ENCODE measurements around the gene PSEN2. TPM values are rescaled to one million over a fixed set of nuclear protein-coding genes. Genes with fewer than 3 reads are reported as not detected.

Gene PSEN2
- total and polyA plus RNA-seq, 9 of the 15 experiments (the other 6 are each of a cell fraction or from before 2014, with no cell fraction given): 2.3 to 21.5 (median 13.7) TPM

DNA sequence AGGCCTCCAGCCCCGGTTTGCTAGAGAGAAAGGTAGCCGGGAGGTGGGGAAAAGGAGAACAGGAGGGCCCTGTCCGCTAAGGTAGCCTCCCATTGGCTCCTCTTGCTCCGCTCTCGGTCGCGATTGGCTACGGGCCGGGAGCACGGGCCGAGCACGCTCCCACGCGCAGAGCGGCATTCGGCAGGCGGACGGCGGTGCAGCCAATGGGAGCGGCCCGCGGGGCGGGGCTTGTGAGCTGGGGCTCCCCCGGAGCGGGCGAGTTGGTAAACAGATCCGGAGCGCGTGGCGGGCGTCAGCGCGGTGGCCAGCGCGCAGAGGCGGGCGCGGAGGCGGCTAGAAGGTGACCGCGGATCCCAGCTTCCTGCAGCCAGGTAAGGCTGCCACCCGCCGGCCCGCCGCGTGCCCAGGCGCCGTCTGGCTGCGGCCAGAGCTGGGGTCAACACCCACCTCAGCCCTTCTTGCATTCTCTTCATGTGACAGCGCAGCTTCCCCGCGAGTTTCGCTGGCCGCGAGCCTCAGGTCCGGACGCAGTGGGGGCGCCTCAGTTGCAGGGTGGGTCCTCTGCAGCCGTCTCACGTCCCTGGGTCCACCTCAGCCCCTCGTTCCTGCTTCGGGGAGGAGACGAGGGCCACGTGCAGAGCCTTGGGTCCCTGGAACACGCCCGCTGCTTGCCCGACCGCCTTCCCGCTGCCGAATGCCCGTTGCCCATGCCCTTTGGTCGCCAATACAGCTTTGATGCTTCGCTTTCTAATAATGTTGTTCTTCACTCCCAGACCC is 69.8 kb downstream of the PSEN2 start, which contains the start of gene COQ8A (continued):
- TF ChIP-seq, protein P1, sequence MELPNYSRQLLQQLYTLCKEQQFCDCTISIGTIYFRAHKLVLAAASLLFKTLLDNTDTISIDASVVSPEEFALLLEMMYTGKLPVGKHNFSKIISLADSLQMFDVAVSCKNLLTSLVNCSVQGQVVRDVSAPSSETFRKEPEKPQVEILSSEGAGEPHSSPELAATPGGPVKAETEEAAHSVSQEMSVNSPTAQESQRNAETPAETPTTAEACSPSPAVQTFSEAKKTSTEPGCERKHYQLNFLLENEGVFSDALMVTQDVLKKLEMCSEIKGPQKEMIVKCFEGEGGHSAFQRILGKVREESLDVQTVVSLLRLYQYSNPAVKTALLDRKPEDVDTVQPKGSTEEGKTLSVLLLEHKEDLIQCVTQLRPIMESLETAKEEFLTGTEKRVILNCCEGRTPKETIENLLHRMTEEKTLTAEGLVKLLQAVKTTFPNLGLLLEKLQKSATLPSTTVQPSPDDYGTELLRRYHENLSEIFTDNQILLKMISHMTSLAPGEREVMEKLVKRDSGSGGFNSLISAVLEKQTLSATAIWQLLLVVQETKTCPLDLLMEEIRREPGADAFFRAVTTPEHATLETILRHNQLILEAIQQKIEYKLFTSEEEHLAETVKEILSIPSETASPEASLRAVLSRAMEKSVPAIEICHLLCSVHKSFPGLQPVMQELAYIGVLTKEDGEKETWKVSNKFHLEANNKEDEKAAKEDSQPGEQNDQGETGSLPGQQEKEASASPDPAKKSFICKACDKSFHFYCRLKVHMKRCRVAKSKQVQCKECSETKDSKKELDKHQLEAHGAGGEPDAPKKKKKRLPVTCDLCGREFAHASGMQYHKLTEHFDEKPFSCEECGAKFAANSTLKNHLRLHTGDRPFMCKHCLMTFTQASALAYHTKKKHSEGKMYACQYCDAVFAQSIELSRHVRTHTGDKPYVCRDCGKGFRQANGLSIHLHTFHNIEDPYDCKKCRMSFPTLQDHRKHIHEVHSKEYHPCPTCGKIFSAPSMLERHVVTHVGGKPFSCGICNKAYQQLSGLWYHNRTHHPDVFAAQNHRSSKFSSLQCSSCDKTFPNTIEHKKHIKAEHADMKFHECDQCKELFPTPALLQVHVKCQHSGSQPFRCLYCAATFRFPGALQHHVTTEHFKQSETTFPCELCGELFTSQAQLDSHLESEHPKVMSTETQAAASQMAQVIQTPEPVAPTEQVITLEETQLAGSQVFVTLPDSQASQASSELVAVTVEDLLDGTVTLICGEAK (IDR thresholded peaks at IDR 0.05): peak; percentile 44; the same call in 1 of the 2 replicates
- TF ChIP-seq, protein P1 (CRISPR knock-in tag; IDR thresholded peaks at IDR 0.05): no peak
- TF ChIP-seq ZNF12 (CRISPR knock-in tag; IDR thresholded peaks at IDR 0.05): no peak
- no peak for TF ChIP-seq ZNF311 (CRISPR knock-in tag; IDR thresholded peaks at IDR 0.05)
- TF ChIP-seq, protein P2, sequence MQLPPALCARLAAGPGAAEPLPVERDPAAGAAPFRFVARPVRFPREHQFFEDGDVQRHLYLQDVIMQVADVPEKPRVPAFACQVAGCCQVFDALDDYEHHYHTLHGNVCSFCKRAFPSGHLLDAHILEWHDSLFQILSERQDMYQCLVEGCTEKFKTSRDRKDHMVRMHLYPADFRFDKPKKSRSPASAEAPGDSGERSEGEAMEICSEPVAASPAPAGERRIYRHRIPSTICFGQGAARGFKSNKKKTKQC (CRISPR knock-in tag; IDR thresholded peaks at IDR 0.05): peak; percentile 88
- TF ChIP-seq SMC3 (conservative IDR thresholded peaks at IDR 0.05; ENCODE audit: insufficient read depth, low read depth, low read length): no peak
- no peak for TF ChIP-seq HDAC6 (IDR thresholded peaks at IDR 0.05; ENCODE audit: low read depth, low read length)
- no peak for TF ChIP-seq NFE2 (IDR thresholded peaks at IDR 0.05; ENCODE audit: low read depth)
- peak; percentile 55; the same call in 1 of the 2 replicates for TF ChIP-seq SIN3B (IDR thresholded peaks at IDR 0.05; ENCODE audit: low read depth)
- peak; percentile 88 for TF ChIP-seq HMGN3 (IDR thresholded peaks at IDR 0.05; ENCODE audit: borderline replicate concordance, extremely low read depth, insufficient read length, low read depth, low read length)
- no peak for TF ChIP-seq KHSRP (IDR thresholded peaks at IDR 0.05)
- no peak for TF ChIP-seq ZNF324 (CRISPR knock-in tag; IDR thresholded peaks at IDR 0.05)
- TF ChIP-seq, protein P3, sequence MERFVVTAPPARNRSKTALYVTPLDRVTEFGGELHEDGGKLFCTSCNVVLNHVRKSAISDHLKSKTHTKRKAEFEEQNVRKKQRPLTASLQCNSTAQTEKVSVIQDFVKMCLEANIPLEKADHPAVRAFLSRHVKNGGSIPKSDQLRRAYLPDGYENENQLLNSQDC (CRISPR knock-in tag; IDR thresholded peaks at IDR 0.05): no peak
- TF ChIP-seq HCFC1 (IDR thresholded peaks at IDR 0.05; ENCODE audit: low read depth, low read length): 0 out of 2 replicates have a peak, but pooled peaks have one; percentile 26
